ENCODE data around the gene ZMIZ1.
A peak's percentile ranks its signal among the peaks of the same experiment; 100 is the strongest.

Gene ZMIZ1

GRCh38 chr10:79054203-79055099, 14.3 kb upstream of the ZMIZ1 start:
- no peaks in the 10 kb centered on the region for H3K36me3 ChIP-seq (ENCODE audit: insufficient read depth, insufficient read length, low read length)
- H3K9ac ChIP-seq (ENCODE audit: insufficient read length, low read depth): no peak overlapping the region
- no peaks in the 10 kb centered on the region for H3K9me3 ChIP-seq (ENCODE audit: insufficient read depth, low read length)
- TF ChIP-seq YY1 (IDR thresholded peaks at IDR 0.05; ENCODE audit: insufficient read depth, insufficient read length) (no peak), ZNF274 (IDR thresholded peaks at IDR 0.05; ENCODE audit: low read depth, low read length) (no peak), SUZ12 (IDR thresholded peaks at IDR 0.05; ENCODE audit: extremely low read depth, insufficient read depth, insufficient read length) (no peak)
- H3K4me1 ChIP-seq (ENCODE audit: insufficient read depth, insufficient read length): peaks cover 23% of the 10 kb centered on the region
- H3K27me3 ChIP-seq (ENCODE audit: insufficient read depth, insufficient read length): peaks cover 4% of the 10 kb centered on the region
- no peak overlapping the region for H3K4me3 ChIP-seq (ENCODE audit: insufficient read length, low read depth)
- DNase-seq (ENCODE audit: low read depth, low spot score): no peak

- TF ChIP-seq ZNF274 (IDR thresholded peaks at IDR 0.05; ENCODE audit: low read depth, low read length) (no peak), SUZ12 (IDR thresholded peaks at IDR 0.05; ENCODE audit: extremely low read depth, insufficient read depth, insufficient read length) (no peak), YY1 (IDR thresholded peaks at IDR 0.05; ENCODE audit: insufficient read depth, insufficient read length) (no peak)
- H3K9me3 ChIP-seq (ENCODE audit: insufficient read depth, low read length): no peaks in the 10 kb centered on the region
- H3K27me3 ChIP-seq (ENCODE audit: insufficient read depth, insufficient read length): peaks cover 4% of the 10 kb centered on the region
- H3K9ac ChIP-seq (ENCODE audit: insufficient read length, low read depth): no peak overlapping the region
- no peaks in the 10 kb centered on the region for H3K36me3 ChIP-seq (ENCODE audit: insufficient read depth, insufficient read length, low read length)
- DNase-seq (ENCODE audit: low read depth, low spot score): no peak
- H3K4me1 ChIP-seq (ENCODE audit: insufficient read depth, insufficient read length): peaks cover 18% of the 10 kb centered on the region
- H3K4me3 ChIP-seq (ENCODE audit: insufficient read length, low read depth): no peak overlapping the region
Measured at GRCh38 chr10:79055100-79055782, 13.5 kb upstream of the ZMIZ1 start.

GRCh38 chr10:79055892-79056291, 12.9 kb upstream of the ZMIZ1 start:
- H3K9ac ChIP-seq (ENCODE audit: insufficient read length, low read depth): peak overlapping the region; percentile 10
- no peaks in the 10 kb centered on the region for H3K9me3 ChIP-seq (ENCODE audit: insufficient read depth, low read length)
- TF ChIP-seq YY1 (IDR thresholded peaks at IDR 0.05; ENCODE audit: insufficient read depth, insufficient read length) (no peak), SUZ12 (IDR thresholded peaks at IDR 0.05; ENCODE audit: extremely low read depth, insufficient read depth, insufficient read length) (no peak), ZNF274 (IDR thresholded peaks at IDR 0.05; ENCODE audit: low read depth, low read length) (no peak)
- H3K36me3 ChIP-seq (ENCODE audit: insufficient read depth, insufficient read length, low read length): no peaks in the 10 kb centered on the region
- no peak for DNase-seq (ENCODE audit: low read depth, low spot score)
- no peak overlapping the region for H3K4me3 ChIP-seq (ENCODE audit: insufficient read length, low read depth)
- peaks cover 9% of the 10 kb centered on the region for H3K27me3 ChIP-seq (ENCODE audit: insufficient read depth, insufficient read length)
- H3K4me1 ChIP-seq (ENCODE audit: insufficient read depth, insufficient read length): peaks cover 17% of the 10 kb centered on the region

- Histone ChIP-seq H3K9ac (ENCODE audit: insufficient read length, low read depth) (peak overlapping the region; percentile 26), H3K36me3 (ENCODE audit: insufficient read depth, insufficient read length, low read length) (no peaks in the 10 kb centered on the region), H3K9me3 (ENCODE audit: insufficient read depth, low read length) (no peaks in the 10 kb centered on the region), H3K4me1 (ENCODE audit: insufficient read depth, insufficient read length) (peaks cover 12% of the 10 kb centered on the region), H3K27me3 (ENCODE audit: insufficient read depth, insufficient read length) (peaks cover 9% of the 10 kb centered on the region), H3K4me3 (ENCODE audit: insufficient read length, low read depth) (no peak overlapping the region)
- no peak for TF ChIP-seq YY1 (IDR thresholded peaks at IDR 0.05; ENCODE audit: insufficient read depth, insufficient read length)
- TF ChIP-seq ZNF274 (IDR thresholded peaks at IDR 0.05; ENCODE audit: low read depth, low read length): no peak
- DNase-seq (ENCODE audit: low read depth, low spot score): no peak
Measured at GRCh38 chr10:79056361-79056735, 12.4 kb upstream of the ZMIZ1 start.

GRCh38 chr10:79056736-79057391, 11.9 kb upstream of the ZMIZ1 start:
- no peak overlapping the region for H3K4me3 ChIP-seq (ENCODE audit: insufficient read length, low read depth)
- H3K9me3 ChIP-seq (ENCODE audit: insufficient read depth, low read length): no peaks in the 10 kb centered on the region
- H3K27me3 ChIP-seq (ENCODE audit: insufficient read depth, insufficient read length): peaks cover 9% of the 10 kb centered on the region
- TF ChIP-seq ZNF274 (IDR thresholded peaks at IDR 0.05; ENCODE audit: low read depth, low read length) (no peak), SUZ12 (IDR thresholded peaks at IDR 0.05; ENCODE audit: extremely low read depth, insufficient read depth, insufficient read length) (no peak), YY1 (IDR thresholded peaks at IDR 0.05; ENCODE audit: insufficient read depth, insufficient read length) (no peak)
- DNase-seq (ENCODE audit: low read depth, low spot score): no peak
- no peaks in the 10 kb centered on the region for H3K36me3 ChIP-seq (ENCODE audit: insufficient read depth, insufficient read length, low read length)
- peaks cover 8% of the 10 kb centered on the region for H3K4me1 ChIP-seq (ENCODE audit: insufficient read depth, insufficient read length)
- H3K9ac ChIP-seq (ENCODE audit: insufficient read length, low read depth): peak overlapping the region; percentile 26

- Histone ChIP-seq H3K4me1 (ENCODE audit: insufficient read depth, insufficient read length) (peaks cover 7% of the 10 kb centered on the region), H3K36me3 (ENCODE audit: insufficient read depth, insufficient read length, low read length) (no peaks in the 10 kb centered on the region), H3K4me3 (ENCODE audit: insufficient read length, low read depth) (no peak overlapping the region), H3K9me3 (ENCODE audit: insufficient read depth, low read length) (no peaks in the 10 kb centered on the region), H3K27me3 (ENCODE audit: insufficient read depth, insufficient read length) (peaks cover 9% of the 10 kb centered on the region), H3K9ac (ENCODE audit: insufficient read length, low read depth) (no peak overlapping the region)
- DNase-seq (ENCODE audit: low read depth, low spot score): no peak
- TF ChIP-seq SUZ12 (IDR thresholded peaks at IDR 0.05; ENCODE audit: extremely low read depth, insufficient read depth, insufficient read length) (no peak), ZNF274 (IDR thresholded peaks at IDR 0.05; ENCODE audit: low read depth, low read length) (no peak), YY1 (IDR thresholded peaks at IDR 0.05; ENCODE audit: insufficient read depth, insufficient read length) (no peak)
Measured at GRCh38 chr10:79057481-79058275, 11.1 kb upstream of the ZMIZ1 start.

Measured in NT2/D1 (cell line).